AG04450 (cell line): ENCODE results near the gene PTPN4. TPM values are rescaled to one million over a fixed set of nuclear protein-coding genes. Genes with fewer than 3 reads are reported as not detected.

ENCODE experiments used
- CTCF ChIA-PET: fragments of 300-600, 350-600 bp; formaldehyde crosslinking; extraction: SDS; loops from one replicate; lab custom pipeline; 2022; ENCODE audit warnings: antibody characterized with exemption, inconsistent platforms; lab: Charles Lee
- POLR2A ChIA-PET: fragments of 350-600 bp; formaldehyde crosslinking; extraction: SDS; loops from one replicate; lab custom pipeline; 2021; ENCODE audit warnings: antibody characterized with exemption, inconsistent platforms; lab: Yijun Ruan, JAX
- DNase-seq: peaks from one replicate; pipeline ENCODE4 v3.0.0-alpha.2; 2011; ENCODE audit warnings: low read depth, low spot score
- H3K27ac ChIP-seq: one replicate; pipeline ENCODE4 v1.5.1; 2012; ENCODE audit warnings: low read depth, low read length, control low read depth
- H3K27me3 ChIP-seq: one replicate; pipeline ENCODE4 v1.6.0; 2012; ENCODE audit warnings: low read length; ENCODE audit not compliant: control insufficient read depth, insufficient read depth
- H3K4me3 ChIP-seq: 2 replicates; pipeline ENCODE4 v1.5.1; 2011; ENCODE audit warnings: mild to moderate bottlenecking, low read depth, low read length, control low read depth
- H3K9me3 ChIP-seq: 2 replicates; pipeline ENCODE4 v1.5.1; 2012; ENCODE audit warnings: low read length; ENCODE audit not compliant: control insufficient read depth, insufficient read depth
- polyA plus RNA-seq: library from polyadenylated mRNA; depleted of rRNA; stranded (reverse); fragments of >200 nt; gene quantifications from 2 replicates; pipeline ENCODE4 v1.2.3, GENCODE V29; 2011
- TF ChIP-seq, protein P1 (sequence below): IDR thresholded peaks from 2 replicates; pipeline ENCODE4 v1.5.1; 2011; ENCODE audit warnings: low read depth, low read length, control low read depth, inconsistent platforms

Gene PTPN4
- polyA plus RNA-seq, 1 experiment, result 19.6 TPM

DNA sequence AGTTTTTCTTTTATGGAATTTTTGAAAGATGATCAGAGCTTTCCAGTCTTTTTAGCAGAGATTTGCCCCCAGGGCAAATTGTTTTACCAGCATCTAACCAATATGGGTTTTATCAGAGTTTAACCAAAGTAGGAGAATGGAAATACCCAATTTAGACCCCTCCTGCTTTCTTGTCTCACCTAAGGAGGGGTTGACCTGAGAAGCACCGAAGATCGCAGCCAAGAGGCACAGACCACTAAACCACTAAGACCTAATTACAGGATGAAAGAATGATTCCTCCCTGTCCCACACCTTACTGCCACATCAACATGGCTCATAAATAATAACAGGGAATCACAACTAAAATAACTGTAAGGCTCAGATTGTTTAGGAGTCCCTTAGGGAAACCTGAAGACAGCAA is 141.3 kb downstream of the PTPN4 start:
- POLR2A ChIA-PET, result no interaction called here
- H3K4me3 ChIP-seq, result no peak overlapping the region
- 0 out of 2 replicates have a peak, but pooled peaks cover 3% of the 10 kb centered on the region for H3K9me3 ChIP-seq
- CTCF ChIA-PET, result interaction anchor here (0.6 kb wide), 1 partner anchor 274 kb away, joined by 3 read pairs; no protein-coding TSS in a partner anchor
- no peak for DNase-seq
- H3K27me3 ChIP-seq, result no peaks in the 10 kb centered on the region
- H3K27ac ChIP-seq, result no peak overlapping the region
- TF ChIP-seq, protein P1, sequence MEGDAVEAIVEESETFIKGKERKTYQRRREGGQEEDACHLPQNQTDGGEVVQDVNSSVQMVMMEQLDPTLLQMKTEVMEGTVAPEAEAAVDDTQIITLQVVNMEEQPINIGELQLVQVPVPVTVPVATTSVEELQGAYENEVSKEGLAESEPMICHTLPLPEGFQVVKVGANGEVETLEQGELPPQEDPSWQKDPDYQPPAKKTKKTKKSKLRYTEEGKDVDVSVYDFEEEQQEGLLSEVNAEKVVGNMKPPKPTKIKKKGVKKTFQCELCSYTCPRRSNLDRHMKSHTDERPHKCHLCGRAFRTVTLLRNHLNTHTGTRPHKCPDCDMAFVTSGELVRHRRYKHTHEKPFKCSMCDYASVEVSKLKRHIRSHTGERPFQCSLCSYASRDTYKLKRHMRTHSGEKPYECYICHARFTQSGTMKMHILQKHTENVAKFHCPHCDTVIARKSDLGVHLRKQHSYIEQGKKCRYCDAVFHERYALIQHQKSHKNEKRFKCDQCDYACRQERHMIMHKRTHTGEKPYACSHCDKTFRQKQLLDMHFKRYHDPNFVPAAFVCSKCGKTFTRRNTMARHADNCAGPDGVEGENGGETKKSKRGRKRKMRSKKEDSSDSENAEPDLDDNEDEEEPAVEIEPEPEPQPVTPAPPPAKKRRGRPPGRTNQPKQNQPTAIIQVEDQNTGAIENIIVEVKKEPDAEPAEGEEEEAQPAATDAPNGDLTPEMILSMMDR, result no peak

DNA sequence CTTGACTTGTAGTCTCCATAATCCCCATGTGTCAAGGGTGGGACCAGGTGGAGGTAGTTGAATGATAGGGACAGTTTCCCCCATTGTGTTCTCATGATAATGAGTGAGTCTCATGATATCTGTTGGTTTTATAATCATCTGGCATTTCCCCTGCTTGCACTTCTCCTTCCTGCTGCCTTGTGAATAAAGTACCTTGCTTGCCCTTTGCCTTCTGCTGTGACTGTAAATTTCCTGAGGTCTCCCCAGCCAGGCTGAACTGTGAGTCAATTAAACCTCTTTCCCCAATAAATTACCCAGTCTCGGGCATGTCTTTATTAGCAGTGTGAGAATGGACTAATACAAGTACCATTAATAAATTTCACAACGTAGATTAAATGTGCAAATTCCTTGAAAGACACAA is 150.8 kb downstream of the PTPN4 start:
- no peaks in the 10 kb centered on the region for H3K9me3 ChIP-seq
- ChIA-PET CTCF (no interaction called here), POLR2A (no interaction called here)
- H3K27me3 ChIP-seq, result no peaks in the 10 kb centered on the region
- H3K4me3 ChIP-seq, result no peak overlapping the region
- no peak overlapping the region for H3K27ac ChIP-seq
- TF ChIP-seq, protein P1, result no peak
- no peak for DNase-seq

DNA sequence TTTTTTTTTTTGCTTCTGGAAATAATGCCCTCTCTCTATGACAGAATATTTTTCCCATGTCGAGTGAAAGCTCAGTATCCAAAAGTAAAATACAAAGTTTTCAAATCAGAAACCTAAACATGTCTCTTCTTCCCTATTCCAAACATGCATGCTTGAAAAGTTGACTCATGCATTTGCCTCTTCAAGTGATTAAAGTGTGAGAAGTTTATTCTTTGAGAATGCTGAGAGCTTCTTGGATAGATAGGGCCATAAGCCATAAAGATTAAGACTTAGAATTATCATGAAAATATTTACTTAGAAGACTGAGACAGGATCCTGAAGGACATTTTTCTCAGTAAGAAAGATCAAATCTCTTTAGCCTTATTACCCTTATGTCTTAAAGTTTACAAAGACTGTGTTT is 154.5 kb downstream of the PTPN4 start:
- Histone ChIP-seq H3K27me3 (no peaks in the 10 kb centered on the region), H3K9me3 (no peaks in the 10 kb centered on the region), H3K4me3 (no peak overlapping the region), H3K27ac (no peak overlapping the region)
- ChIA-PET CTCF (no interaction called here), POLR2A (no interaction called here)
- DNase-seq, result peak; percentile 2
- TF ChIP-seq, protein P1, result no peak

DNA sequence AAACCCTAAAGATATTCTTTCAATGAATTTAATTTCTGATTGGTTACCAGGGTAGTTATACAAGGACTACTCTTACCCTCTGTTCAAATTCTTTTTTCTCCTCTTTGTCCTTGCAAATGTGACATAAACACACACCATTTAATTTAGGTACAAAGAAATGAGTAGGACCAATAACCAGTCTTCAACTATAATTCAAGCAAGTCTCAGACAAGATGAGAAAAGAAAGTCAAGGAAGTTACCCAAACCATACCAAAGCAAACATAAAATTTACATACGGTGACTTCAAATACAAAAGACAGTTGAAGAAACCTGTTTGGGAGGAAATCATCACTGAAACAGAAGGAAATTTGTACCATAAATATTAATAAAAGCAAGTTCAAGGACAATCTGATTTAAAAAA is 162.1 kb downstream of the PTPN4 start:
- DNase-seq, result no peak
- H3K9me3 ChIP-seq, result no peaks in the 10 kb centered on the region
- no peak overlapping the region for H3K4me3 ChIP-seq
- POLR2A ChIA-PET, result no interaction called here
- CTCF ChIA-PET, result no interaction called here
- TF ChIP-seq, protein P1, result no peak
- no peak overlapping the region for H3K27ac ChIP-seq
- H3K27me3 ChIP-seq, result no peaks in the 10 kb centered on the region

DNA sequence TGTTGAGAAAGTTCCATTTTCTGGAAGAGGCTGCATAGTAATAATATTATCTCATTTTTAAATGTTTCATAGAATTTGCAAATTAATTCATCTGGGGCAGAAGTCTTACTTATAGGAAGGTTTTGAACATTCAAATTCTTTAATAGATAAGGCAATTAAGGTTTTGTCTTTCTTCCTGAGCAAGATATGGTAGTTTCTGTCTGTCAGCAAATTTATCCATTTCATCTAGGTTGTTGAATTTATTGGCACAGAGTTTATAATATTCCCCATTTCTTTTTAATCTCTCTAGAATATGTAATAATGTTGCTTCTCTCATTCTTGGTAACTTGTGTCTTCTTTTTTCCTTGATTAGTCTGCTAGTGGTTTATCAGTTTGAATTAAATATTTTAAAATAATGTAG is 163.0 kb downstream of the PTPN4 start:
- TF ChIP-seq, protein P1, result no peak
- Histone ChIP-seq H3K4me3 (no peak overlapping the region), H3K9me3 (no peaks in the 10 kb centered on the region), H3K27ac (no peak overlapping the region), H3K27me3 (no peaks in the 10 kb centered on the region)
- ChIA-PET CTCF (no interaction called here), POLR2A (no interaction called here)
- no peak for DNase-seq
